Thyroid gland (tissue), 4 donors: ENCODE measurements around the gene CLIP4. TPM values are rescaled to one million over a fixed set of nuclear protein-coding genes. Genes with fewer than 3 reads are reported as not detected.

Experiments used
- DNase-seq, 2 donors: peaks; one replicate each; pipeline ENCODE4 v3.0.0-alpha.2; 2019
- H3K27ac ChIP-seq, 3 donors: fragments of 200-600 bp; sonication (generic); 1 replicate in 2 of 3; 2 replicates in 1 of 3; pipeline ENCODE4 v1.5.1; 2016 to 2019; ENCODE audit warnings: mild to moderate bottlenecking in 1 of 3, moderate library complexity in 1 of 3
- H3K27me3 ChIP-seq: fragments of 200-600 bp; sonication (generic); one replicate; pipeline ENCODE4 v1.5.1; 2019
- H3K36me3 ChIP-seq, 2 donors: fragments of 200-600 bp; sonication (generic); one replicate each; pipeline ENCODE4 v1.5.1; 2016 to 2019
- H3K4me1 ChIP-seq, 2 donors: fragments of 200-600 bp; sonication (generic); one replicate each; pipeline ENCODE4 v1.5.1; 2017 to 2019
- H3K4me3 ChIP-seq, 3 donors: fragments of 200-600 bp; sonication (generic); replicated peaks in 1 of 3; 1 replicate in 2 of 3; 2 replicates in 1 of 3; pipeline ENCODE4 v1.5.1; 2016; ENCODE audit warnings: mild to moderate bottlenecking in 1 of 3
- H3K9me3 ChIP-seq: fragments of 200-600 bp; sonication (generic); one replicate; pipeline ENCODE4 v1.5.1; 2017
- CTCF ChIP-seq, 6 experiments: fragments of 200-600 bp in 3 of 6; fragments of 450-650 bp in 3 of 6; sonication (generic) in 3 of 6; IDR thresholded peaks; one replicate each; pipeline ENCODE4 v1.5.1; 2016 to 2019; ENCODE audit warnings: antibody characterized with exemption in 6 of 6, mild to moderate bottlenecking in 2 of 6, inconsistent platforms in 1 of 6, moderate library complexity in 1 of 6
- POLR2A ChIP-seq, 2 donors: fragments of 450-650 bp; IDR thresholded peaks; one replicate each; pipeline ENCODE4 v1.6.1; 2017; ENCODE audit warnings: antibody characterized with exemption in 2 of 2, mild to moderate bottlenecking in 2 of 2, moderate library complexity in 1 of 2
- WGBS, 2 donors: methylation state at CpG; one replicate each; pipeline ENCODE4 v1.1.5; 2017; 5-methylcytosine and 5-hydroxymethylcytosine counted together
- intact Hi-C: fragments of 100-400 bp; cut with DNase I; formaldehyde crosslinking; loops from one replicate; pipeline ENCODE4 v1.15.1; 2023
- total RNA-seq, 4 donors: library from RNA; depleted of rRNA; stranded (reverse); fragments of >200 nt; gene quantifications; one replicate each; pipeline ENCODE4 v1.2.3, GENCODE V29; 2016

Gene CLIP4
- total RNA-seq, 4 donors from 2014 or later = 148 to 398 (median 222) TPM

- Histone ChIP-seq H3K4me3 (no peak overlapping the region), H3K27ac (no peak overlapping the region), H3K27me3 (no peaks in the 10 kb centered on the region), H3K4me1 (no peaks in the 10 kb centered on the region), H3K9me3 (no peaks in the 10 kb centered on the region), H3K36me3 (no peaks in the 10 kb centered on the region)
- no peak for TF ChIP-seq POLR2A (IDR thresholded peaks at IDR 0.05)
- peak in 1 of 6 experiments; percentile 16 for TF ChIP-seq CTCF (IDR thresholded peaks at IDR 0.05)
- no peak for DNase-seq
- intact Hi-C loops = loop anchor here (10.0 kb wide), 1 partner anchor 623 kb away; no protein-coding TSS in a partner anchor
- WGBS, 2 donors = 69 to 70% methylated on average over 5 of the region's 5 CpGs
Measured at GRCh38 chr2:29212009-29212408, 96.8 kb downstream of the CLIP4 start.

- 45 to 48% methylated on average over 9 of the region's 9 CpGs for WGBS, 2 donors
- TF ChIP-seq POLR2A (IDR thresholded peaks at IDR 0.05) (no peak), CTCF (IDR thresholded peaks at IDR 0.05) (no peak)
- DNase-seq = no peak
- Histone ChIP-seq H3K9me3 (no peaks in the 10 kb centered on the region), H3K27ac (no peak overlapping the region), H3K4me3 (no peak overlapping the region), H3K36me3 (no peaks in the 10 kb centered on the region), H3K4me1 (no peaks in the 10 kb centered on the region), H3K27me3 (no peaks in the 10 kb centered on the region)
- intact Hi-C loops = loop anchor here (10.0 kb wide), 1 partner anchor 621 kb away; no protein-coding TSS in a partner anchor
Measured at GRCh38 chr2:29213888-29214291, 98.7 kb downstream of the CLIP4 start.

- Histone ChIP-seq H3K27ac (no peak overlapping the region), H3K36me3 (no peaks in the 10 kb centered on the region), H3K9me3 (no peaks in the 10 kb centered on the region), H3K4me1 (no peaks in the 10 kb centered on the region), H3K4me3 (no peak overlapping the region), H3K27me3 (no peaks in the 10 kb centered on the region)
- TF ChIP-seq CTCF (IDR thresholded peaks at IDR 0.05) = no peak
- TF ChIP-seq POLR2A (IDR thresholded peaks at IDR 0.05) = no peak
- intact Hi-C loops = loop anchor here (10.0 kb wide), 1 partner anchor 620 kb away; no protein-coding TSS in a partner anchor
- DNase-seq = no peak
- 58 to 82% methylated on average over 2 to 5 of the region's 5 CpGs for WGBS, 2 donors
Measured at GRCh38 chr2:29215073-29215472, 99.9 kb downstream of the CLIP4 start.

- no peak for DNase-seq
- no peaks in the 10 kb centered on the region for H3K36me3 ChIP-seq
- TF ChIP-seq CTCF (IDR thresholded peaks at IDR 0.05) (no peak), POLR2A (IDR thresholded peaks at IDR 0.05) (no peak)
- peaks cover 3 to 6% of the 10 kb centered on the region in 2 donors for H3K4me1 ChIP-seq
- no peak overlapping the region for H3K27ac ChIP-seq
- 85 to 86% methylated on average over 15 to 20 of the region's 20 CpGs for WGBS, 2 donors
- H3K4me3 ChIP-seq = no peak overlapping the region
- intact Hi-C loops = loop anchor here (10.0 kb wide), 1 partner anchor 619 kb away; no protein-coding TSS in a partner anchor
- no peaks in the 10 kb centered on the region for H3K27me3 ChIP-seq
- H3K9me3 ChIP-seq = no peaks in the 10 kb centered on the region
Measured at GRCh38 chr2:29215739-29216608, 100.8 kb downstream of the CLIP4 start.

GRCh38 chr2:29216609-29216909, 101.3 kb downstream of the CLIP4 start:
- H3K9me3 ChIP-seq = no peaks in the 10 kb centered on the region
- H3K27ac ChIP-seq = no peak overlapping the region
- TF ChIP-seq CTCF (IDR thresholded peaks at IDR 0.05) (no peak), POLR2A (IDR thresholded peaks at IDR 0.05) (no peak)
- peaks cover 3 to 9% of the 10 kb centered on the region in 2 donors for H3K4me1 ChIP-seq
- no peak for DNase-seq
- H3K36me3 ChIP-seq = no peaks in the 10 kb centered on the region
- 87 to 93% methylated on average over 5 of the region's 5 CpGs for WGBS, 2 donors
- no peak overlapping the region for H3K4me3 ChIP-seq
- intact Hi-C loops = loop anchor here (10.0 kb wide), 1 partner anchor 618 kb away; no protein-coding TSS in a partner anchor
- no peaks in the 10 kb centered on the region for H3K27me3 ChIP-seq
